ENCODE results near the gene TIMM10B.
A peak's percentile ranks its signal among the peaks of the same experiment; 100 is the strongest.

The TIMM10B gene

DNA sequence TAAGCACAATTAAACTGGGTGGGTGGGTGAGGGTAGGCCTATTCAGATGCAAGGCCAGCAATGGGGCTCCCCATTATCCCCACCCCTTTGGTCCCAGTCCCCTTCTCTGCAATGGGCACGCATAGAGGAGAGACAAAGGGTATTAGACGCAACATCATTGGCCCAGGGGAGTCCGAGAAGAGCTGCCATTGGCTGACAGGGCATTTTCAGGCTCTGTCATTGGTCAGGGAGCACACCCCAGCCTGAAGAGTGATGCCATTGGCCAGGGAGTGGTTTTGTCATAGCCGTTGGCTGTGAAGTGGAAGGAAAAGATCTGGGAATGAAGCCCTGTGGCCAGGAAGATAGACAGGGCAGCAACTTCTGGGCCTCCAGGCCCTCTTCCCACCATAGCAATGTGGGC is 4.7 kb upstream of the TIMM10B start:
- no peak for TF ChIP-seq REST (IDR thresholded peaks at IDR 0.05; ENCODE audit: insufficient read depth in 1 of 2, low read depth in 2 of 2, low read length in 2 of 2)
- no peak for TF ChIP-seq SIN3A (IDR thresholded peaks at IDR 0.05; ENCODE audit: borderline replicate concordance, insufficient read depth, low read length)
- no peak for TF ChIP-seq POLR2AphosphoS5 (IDR thresholded peaks at IDR 0.05; ENCODE audit: low read depth, low read length)

DNA sequence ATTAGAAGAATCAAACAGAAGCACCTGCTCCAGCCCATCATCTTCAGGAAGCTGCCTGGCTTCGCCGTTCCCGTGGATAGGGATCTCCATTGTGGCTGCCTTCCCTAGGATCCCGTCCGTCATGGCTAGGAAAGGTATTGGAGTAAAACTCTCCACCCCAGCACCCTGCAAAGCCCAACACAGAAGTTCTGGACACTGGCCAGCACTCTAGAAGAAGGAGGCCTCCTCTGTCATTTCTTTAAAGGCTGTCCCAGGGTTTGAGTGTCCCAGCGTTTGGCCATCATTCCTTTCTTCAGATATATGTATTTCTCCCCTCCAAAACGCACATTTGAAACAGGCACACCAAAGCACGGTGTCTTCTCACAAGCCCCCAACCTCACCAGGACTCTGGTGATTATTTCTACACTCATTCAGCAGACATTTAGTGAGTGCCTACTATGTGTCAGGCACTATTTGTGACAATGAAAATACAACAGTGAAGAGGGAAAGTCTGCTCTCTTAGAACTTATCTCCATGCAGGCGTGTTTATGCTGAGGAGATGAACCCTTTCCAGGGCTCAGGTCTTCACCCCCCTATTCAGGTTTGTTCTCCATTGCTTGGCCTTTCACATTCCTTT is 894 bp upstream of the TIMM10B start:
- TF ChIP-seq TAF1 (IDR thresholded peaks at IDR 0.05; ENCODE audit: borderline replicate concordance, insufficient read depth, low read length) (no peak), POLR2AphosphoS5 (IDR thresholded peaks at IDR 0.05; ENCODE audit: low read depth, low read length) (peak; percentile 36; the same call in 1 of the 2 replicates)

GRCh38 chr11:6481924-6482275 is 599 bp downstream of the TIMM10B start:
- no peak for TF ChIP-seq FOXP2 (optimal IDR thresholded peaks at IDR 0.05; ENCODE audit: borderline replicate concordance, extremely low read depth, extremely low read length, insufficient read depth)
- no peak for TF ChIP-seq SIN3A (IDR thresholded peaks at IDR 0.05; ENCODE audit: borderline replicate concordance, insufficient read depth, low read length)

DNA sequence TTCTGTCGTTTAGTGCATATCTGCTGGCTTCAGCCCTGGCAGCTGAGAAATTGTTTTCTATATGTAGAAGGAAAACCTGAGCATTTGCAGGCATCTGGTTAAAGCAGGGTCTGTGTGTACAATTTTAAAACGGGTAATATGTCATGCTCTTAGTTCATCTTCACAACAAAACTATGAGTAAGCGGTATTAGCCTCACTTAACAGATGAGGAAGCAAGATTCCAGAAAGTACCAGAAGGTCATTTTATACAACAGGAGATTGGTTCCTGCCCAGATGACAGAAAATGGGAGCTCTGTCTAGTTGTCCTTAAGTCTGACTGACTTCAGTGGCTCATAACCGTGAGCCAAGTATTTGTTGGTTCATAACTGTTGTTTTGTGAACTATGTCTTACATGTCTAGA is 1.1 kb downstream of the TIMM10B start:
- TF ChIP-seq TAF1 (IDR thresholded peaks at IDR 0.05; ENCODE audit: borderline replicate concordance, insufficient read depth, low read length) = no peak
- TF ChIP-seq FOXP2 (optimal IDR thresholded peaks at IDR 0.05; ENCODE audit: borderline replicate concordance, extremely low read depth, extremely low read length, insufficient read depth) = no peak
- no peak for TF ChIP-seq REST (IDR thresholded peaks at IDR 0.05; ENCODE audit: insufficient read depth in 1 of 2, low read depth in 2 of 2, low read length in 2 of 2)
- no peak for TF ChIP-seq SIN3A (IDR thresholded peaks at IDR 0.05; ENCODE audit: borderline replicate concordance, insufficient read depth, low read length)
- TF ChIP-seq POLR2AphosphoS5 (IDR thresholded peaks at IDR 0.05; ENCODE audit: low read depth, low read length) = no peak

- TF ChIP-seq TAF1 (IDR thresholded peaks at IDR 0.05; ENCODE audit: borderline replicate concordance, insufficient read depth, low read length) (no peak), FOXP2 (optimal IDR thresholded peaks at IDR 0.05; ENCODE audit: borderline replicate concordance, extremely low read depth, extremely low read length, insufficient read depth) (no peak), POLR2AphosphoS5 (IDR thresholded peaks at IDR 0.05; ENCODE audit: low read depth, low read length) (no peak), SIN3A (IDR thresholded peaks at IDR 0.05; ENCODE audit: borderline replicate concordance, insufficient read depth, low read length) (no peak), REST (IDR thresholded peaks at IDR 0.05; ENCODE audit: insufficient read depth in 1 of 2, low read depth in 2 of 2, low read length in 2 of 2) (no peak)
Measured at GRCh38 chr11:6483015-6483414, 1.7 kb downstream of the TIMM10B start.

- TF ChIP-seq POLR2AphosphoS5 (IDR thresholded peaks at IDR 0.05; ENCODE audit: low read depth, low read length) (no peak), FOXP2 (optimal IDR thresholded peaks at IDR 0.05; ENCODE audit: borderline replicate concordance, extremely low read depth, extremely low read length, insufficient read depth) (no peak), REST (IDR thresholded peaks at IDR 0.05; ENCODE audit: insufficient read depth in 1 of 2, low read depth in 2 of 2, low read length in 2 of 2) (no peak), SIN3A (IDR thresholded peaks at IDR 0.05; ENCODE audit: borderline replicate concordance, insufficient read depth, low read length) (no peak), TAF1 (IDR thresholded peaks at IDR 0.05; ENCODE audit: borderline replicate concordance, insufficient read depth, low read length) (no peak)
Measured at GRCh38 chr11:6485661-6486060, 4.4 kb downstream of the TIMM10B start.
